RPMI8226 (cell line): Measurements from ENCODE around the gene PGA5.

Source experiments
- DNase-seq: peaks from one replicate; pipeline ENCODE4 v3.0.0-alpha.2; 2015

PGA5 gene

DNA sequence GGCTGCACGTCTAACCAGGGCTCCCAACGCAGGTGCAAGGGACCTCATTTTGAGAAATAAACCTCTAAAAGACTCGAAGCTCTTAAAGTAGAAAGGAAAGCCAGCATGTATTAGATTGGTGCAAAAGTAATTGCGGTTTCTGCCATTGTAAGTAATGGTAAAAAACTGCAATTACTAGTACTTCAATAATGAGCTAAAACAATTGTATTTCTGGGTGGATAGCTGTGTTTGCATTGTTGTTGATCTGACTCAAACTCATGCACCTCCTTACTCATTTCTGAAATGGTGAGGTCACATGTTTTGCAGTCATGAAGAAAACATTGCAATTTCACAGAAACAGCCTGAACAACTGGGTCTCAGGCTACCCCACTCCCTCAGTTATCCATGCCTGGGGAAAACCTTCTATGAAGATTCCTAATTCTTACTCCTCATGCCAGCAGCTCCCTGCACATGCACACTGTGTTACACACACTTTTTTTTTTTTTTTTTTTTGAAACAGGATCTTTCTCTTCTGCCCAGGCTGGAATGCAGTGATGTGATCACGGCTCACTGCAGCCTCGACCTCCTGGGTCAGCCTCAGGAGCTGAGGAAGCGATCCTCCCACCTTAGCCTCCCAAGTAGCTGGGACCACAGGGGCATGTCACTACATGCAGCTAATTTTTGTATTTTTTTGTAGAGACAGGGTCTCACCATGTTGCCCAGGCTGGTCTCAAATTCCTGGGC, 29.5 kb downstream of the PGA5 start:
- no peak for DNase-seq

DNA sequence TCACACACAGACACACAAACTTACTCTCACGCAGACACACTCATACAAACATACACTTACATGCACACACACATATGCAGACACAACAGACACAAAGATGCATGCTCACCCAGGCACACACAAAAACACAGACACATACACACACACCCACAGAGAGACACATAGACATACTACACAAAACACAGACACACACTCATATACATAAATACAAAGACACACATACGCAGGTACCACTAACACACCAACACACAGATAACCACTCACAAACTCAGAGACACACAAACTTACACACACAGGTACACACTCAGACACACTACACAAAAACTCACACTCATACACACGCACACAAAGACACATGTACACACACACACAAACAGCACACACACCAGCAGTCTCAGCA, 31.8 kb downstream of the PGA5 start:
- DNase-seq, result no peak

DNA sequence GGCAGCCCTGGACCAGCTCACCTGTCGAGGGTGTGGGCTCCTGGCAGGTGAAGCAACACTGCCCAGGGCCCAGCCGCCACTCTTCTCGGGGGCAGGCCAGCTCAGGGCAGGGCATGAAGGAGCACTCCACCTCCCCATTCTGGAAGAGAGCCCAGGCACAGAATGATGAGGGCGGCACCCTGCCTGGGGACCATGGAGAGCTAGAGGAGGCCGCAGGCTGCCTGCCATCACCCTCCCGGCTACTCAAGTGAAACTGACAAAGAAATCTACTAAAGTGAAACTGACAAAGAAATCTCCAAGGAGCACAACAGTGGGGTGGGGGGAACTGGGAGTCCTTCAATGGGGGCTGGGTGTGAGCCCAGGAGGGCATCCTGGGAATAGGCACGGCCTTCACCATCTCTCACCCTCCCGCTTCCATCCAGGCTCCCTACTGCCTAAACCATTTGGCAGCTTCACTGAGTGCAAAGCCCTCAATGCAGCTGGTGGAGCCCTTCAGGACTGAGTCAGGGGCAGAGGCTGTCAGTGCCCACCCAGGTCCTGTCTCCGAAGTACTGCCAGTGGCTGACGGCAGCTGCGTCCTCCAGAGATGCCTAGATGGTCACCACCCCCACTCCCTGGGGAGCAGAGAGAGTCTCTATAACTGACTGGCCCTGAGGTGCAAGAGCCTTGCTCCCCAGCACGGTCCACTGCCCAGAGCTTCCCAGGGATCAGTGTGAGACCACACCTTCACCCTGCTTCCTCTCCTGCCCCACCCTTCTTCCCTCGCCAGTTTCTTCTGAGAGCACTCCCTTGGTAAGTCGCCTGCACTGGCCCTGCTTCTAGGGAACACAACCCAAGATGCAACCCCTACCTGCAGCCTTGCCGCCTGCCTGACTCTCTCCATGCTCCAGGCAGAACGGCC, 32.5 kb downstream of the PGA5 start:
- DNase-seq, result peak; percentile 80

DNA sequence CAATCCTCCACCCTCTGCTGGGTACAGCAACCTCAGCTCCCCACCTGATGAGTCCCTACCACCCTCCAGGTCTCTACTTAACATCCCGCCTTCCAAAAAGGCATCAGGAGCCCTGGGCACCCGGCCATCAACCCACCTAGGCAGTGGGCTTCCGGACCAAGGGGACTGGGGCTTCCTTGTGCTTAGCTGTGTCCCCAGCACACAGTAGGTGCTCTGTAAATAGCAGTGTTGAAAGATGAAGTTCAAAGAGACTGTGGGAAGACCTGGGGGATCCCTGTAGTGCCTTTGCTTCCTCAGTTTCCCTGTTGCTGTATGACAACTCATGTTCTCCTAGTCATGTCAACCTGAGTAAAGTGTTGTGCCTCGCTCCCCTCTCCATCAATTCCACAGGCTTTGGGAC, 33.1 kb downstream of the PGA5 start:
- no peak for DNase-seq

DNA sequence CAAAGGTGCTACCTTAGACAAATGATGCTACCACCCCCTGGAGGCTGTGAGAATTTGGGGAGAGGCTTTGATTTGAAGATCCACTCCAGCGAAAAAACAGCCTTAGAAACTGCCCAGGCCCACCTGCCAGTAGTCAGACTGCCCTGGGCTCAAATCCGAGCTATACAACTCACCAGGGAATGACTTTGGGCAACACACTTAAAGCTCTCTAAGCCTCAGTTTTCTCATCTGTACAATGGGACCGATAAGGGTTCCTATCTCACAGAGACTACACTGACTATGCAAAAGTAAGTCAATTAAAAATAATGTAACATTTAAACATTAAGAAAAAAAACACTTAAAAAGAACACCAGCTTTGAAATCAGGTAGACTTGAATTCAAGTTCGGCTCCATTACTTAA, 34.2 kb downstream of the PGA5 start:
- no peak for DNase-seq

DNA sequence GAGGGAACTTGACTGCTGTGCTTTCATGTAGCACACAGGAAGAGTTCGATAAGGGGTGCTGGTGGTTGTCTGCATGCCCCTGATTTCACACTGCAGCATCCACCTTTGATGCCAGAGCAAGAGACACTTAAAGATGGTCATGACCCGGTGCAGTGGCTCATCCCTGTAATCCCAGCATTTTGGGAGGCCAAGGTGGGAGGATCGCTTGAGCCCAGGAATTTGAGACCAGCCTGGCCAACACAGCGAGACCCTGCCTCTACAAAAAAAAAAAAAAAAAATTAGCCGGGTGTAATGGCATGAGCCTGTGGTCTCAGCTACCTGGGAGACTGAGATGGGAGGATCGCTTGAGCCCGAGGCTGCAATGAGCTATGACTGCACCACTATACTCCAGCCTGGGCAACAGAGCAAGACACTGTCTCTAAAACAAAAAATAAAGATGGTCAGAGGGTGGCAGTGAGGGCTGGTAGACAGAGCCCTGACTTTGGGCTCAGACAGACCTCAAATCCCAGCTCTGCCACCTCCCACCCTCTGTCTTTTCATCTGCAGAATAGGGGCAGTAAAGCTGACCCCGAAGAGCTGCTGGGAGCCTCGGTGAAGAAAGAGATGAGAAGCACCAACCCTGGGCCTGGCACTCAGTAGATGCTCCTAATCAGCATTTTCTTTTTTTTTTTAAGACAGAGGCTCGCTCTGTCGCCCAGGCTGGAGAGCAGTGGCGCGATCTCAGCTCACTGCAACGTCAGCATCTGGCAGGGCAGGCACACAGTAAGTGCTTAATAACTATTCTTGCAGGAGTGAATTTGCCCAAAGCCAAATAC, 36.4 kb downstream of the PGA5 start:
- peak; percentile 70 for DNase-seq

DNA sequence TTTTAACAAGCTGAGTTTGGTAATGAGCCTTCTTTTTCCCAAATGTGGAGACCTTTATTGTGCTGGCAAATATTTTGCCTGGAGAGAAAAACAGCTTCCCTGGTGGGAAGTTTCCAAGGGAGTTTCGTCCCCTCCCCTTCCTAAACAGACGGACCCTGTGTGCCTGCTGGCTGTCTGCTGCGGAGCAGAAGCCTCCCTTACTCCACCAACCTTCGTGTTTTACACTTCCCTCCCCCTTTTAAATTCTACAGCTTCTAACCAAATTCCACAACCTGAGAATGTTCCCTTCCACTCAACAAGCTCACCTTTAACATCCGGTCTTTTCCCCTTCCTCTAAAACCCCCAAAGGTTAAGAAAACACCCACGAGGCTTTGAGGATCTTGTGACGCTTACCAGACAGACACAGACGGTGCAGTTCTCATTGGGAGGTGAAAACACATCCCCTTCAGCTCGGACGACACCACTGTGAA, 37.1 kb downstream of the PGA5 start:
- peak; percentile 33 for DNase-seq

GRCh38 chr11:61279934-61280659, 39.1 kb downstream of the PGA5 start:
- DNase-seq, result peak; percentile 85

DNA sequence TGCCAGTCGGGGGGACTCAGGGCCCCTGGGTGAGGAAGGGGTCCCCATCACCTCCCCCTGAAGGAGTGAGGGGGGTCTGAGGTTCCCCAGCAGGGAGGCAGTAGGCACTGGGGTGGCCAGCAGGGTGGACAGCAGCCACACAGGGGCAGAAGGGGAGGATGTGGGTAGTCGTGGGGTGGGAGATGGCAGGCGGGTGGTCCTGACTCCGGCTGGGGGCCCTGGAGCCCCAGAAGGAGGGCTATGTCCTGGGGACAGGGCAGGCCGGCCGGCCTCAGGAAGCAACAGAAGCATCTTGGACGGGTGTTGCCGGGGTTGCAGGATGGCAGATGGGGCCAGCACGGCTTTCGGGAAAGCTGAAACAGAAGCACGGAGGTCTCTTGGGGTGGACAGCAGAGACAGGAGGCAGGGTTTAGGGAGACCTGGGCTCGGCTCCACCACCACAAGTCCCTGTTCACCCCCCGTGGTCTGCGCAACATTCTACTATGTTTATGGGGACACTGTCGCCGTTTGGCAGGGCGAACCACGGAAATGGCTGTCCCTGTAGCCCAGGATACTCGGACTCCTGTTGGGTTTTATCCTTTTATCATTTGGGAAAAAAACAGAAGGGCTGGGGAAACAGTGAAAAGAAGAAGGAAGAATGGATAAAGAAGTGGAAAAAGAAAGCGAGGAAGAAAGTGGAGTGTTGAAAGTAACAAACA, 40.1 kb downstream of the PGA5 start:
- no peak for DNase-seq

DNA sequence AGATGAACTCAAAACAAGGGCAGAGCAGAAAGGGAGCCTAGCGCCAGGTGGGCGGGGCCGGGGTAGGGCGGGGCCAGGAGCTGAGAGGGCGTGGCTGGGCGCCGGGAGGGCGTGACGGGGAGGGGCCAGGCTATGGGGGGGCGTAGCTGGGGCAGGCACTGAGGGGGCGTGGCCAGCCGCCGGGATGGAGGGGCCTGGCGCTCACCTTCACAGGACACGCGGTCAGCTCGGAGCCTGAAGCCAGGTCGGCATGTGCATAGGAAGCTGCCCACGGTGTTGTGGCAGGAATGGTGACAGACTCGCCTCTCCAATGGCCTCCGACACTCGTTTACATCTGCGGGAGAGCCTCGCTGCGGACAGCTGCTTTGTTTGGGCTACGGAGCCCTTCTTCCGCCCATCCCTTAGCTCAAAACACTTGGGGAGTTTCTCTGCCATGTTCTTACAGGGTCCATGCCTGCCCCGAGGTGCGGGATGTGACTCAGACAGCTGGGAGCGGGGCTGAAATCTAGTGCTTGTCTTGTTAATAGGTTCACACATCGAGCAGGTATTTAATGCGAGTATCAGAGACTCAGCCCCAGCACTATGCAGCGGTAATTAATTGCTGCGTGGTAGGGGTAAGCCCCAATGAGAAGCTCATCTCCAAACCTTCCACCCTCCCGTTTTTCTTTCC, 40.7 kb downstream of the PGA5 start:
- DNase-seq, result peak; percentile 31

GRCh38 chr11:61283613-61284012, 42.6 kb downstream of the PGA5 start:
- DNase-seq, result no peak

- DNase-seq, result no peak
Measured at GRCh38 chr11:61287338-61287977, 46.5 kb downstream of the PGA5 start.

DNA sequence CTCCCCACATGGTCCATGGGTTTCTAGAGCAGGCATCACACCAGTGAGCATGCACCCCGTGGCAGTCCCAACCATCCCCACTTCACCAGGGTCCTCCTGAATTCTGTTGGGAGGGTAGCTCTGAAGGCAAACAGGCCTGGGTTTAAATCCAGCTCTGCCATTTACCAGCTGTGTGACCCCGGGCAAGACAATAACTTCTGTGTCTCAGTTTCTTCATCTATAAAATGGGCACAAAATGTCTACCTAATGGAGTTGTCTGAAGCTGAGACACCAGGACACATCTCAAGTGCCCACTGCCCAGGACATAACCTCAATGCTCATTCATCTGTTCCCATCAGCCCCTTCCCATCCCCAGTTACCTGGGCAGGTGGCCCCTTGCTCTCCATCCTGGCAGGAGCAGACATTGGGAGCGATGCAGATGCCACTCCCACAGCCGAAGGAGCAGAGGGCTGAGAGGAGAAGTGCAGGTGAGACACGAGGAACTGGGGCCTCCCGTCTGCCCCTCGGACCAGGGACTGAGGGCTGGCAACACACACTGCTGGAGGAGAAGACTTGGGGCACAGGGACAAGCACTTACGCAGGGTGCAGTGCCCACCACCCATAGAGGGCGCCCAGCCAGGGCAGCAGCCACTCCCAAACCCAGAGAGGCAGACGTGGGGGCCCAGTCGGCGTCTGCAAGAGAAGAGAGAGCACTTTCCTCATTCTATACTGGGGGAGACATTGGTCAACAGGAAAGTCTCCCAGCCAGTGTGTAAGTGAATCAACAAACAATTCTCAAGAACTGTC, 50.1 kb downstream of the PGA5 start:
- DNase-seq, result peak; percentile 35

- DNase-seq, result no peak
Measured at GRCh38 chr11:61292356-61292755, 51.4 kb downstream of the PGA5 start.

GRCh38 chr11:61293867-61294716, 53.1 kb downstream of the PGA5 start:
- peak; percentile 72 for DNase-seq

GRCh38 chr11:61294717-61295595, 54.0 kb downstream of the PGA5 start, which contains the start of gene VWCE:
TSS of gene VWCE (minus strand) at chr11:61295316. CDS start at chr11:61295037, 279 bp downstream.
- DNase-seq, result peak; percentile 93

- DNase-seq, result no peak
Measured at GRCh38 chr11:61295596-61295926, 54.6 kb downstream of the PGA5 start.

DNA sequence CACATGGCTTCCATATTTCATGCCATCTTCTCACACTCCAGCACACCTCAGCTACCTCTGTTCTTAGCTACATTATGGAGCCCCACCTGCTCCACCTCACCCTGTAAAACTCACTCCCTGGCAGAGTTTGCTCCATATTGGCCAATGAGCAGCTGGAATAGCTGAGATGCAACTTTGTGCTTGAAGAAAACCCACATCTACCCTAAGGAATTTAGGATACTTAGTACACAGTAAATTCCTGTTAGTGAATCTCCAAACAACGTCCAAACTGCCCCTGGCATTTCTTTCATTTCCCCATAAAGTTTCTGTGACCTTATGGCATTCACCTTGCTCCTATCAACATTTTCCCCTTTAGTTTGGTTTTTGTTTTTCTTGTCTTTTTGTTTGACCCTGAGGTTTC, 56.4 kb downstream of the PGA5 start:
- no peak for DNase-seq
